HepG2 (cell line): Measurements from ENCODE around the gene MTA1. TPM values are rescaled to one million over a fixed set of nuclear protein-coding genes. Genes with fewer than 3 reads are reported as not detected.

Source experiments
- BRCA1 ChIP-seq: sonication (generic); formaldehyde crosslinking; IDR thresholded peaks from 2 replicates; pipeline ENCODE4 v1.4.0; 2020; ENCODE audit warnings: missing genetic modification reagents
- CBFB ChIP-seq: sonication (generic); formaldehyde crosslinking; IDR thresholded peaks from 2 replicates; pipeline ENCODE4 v1.4.0; 2020; ENCODE audit warnings: missing genetic modification reagents
- FOXO4 ChIP-seq: sonication (generic); formaldehyde crosslinking; conservative IDR thresholded peaks from 2 replicates; pipeline ENCODE4 v1.8.1; 2023; ENCODE audit warnings: missing genetic modification reagents
- GATAD2A ChIP-seq: IDR thresholded peaks from 2 replicates; pipeline ENCODE4 v1.6.1; 2016
- HNRNPLL ChIP-seq: fragments of 200-400 bp; formaldehyde crosslinking; IDR thresholded peaks from 2 replicates; pipeline ENCODE4 v1.6.1; 2017; ENCODE audit warnings: mild to moderate bottlenecking, low read depth, low read length; ENCODE audit not compliant: poor library complexity, severe bottlenecking
- KAT7 ChIP-seq: IDR thresholded peaks from 2 replicates; pipeline ENCODE4 v1.6.1; 2018; ENCODE audit warnings: borderline replicate concordance, missing compliant biosample characterization
- MED13 ChIP-seq: sonication (generic); formaldehyde crosslinking; IDR thresholded peaks from 2 replicates; pipeline ENCODE4 v1.5.0; 2020; ENCODE audit warnings: missing genetic modification reagents
- NR2F2 ChIP-seq: IDR thresholded peaks from 2 replicates; pipeline ENCODE4 v1.6.1; 2012; ENCODE audit warnings: low read depth, inconsistent platforms, borderline replicate concordance
- TRAFD1 ChIP-seq: sonication (generic); formaldehyde crosslinking; IDR thresholded peaks from 2 replicates; pipeline ENCODE4 v1.5.1; 2020; ENCODE audit warnings: missing genetic modification reagents, mild to moderate bottlenecking, borderline replicate concordance
- ZBTB10 ChIP-seq: sonication (generic); formaldehyde crosslinking; IDR thresholded peaks from 2 replicates; pipeline ENCODE4 v1.4.0; 2020; ENCODE audit warnings: missing genetic modification reagents, borderline replicate concordance
- ZFAT ChIP-seq: sonication (generic); formaldehyde crosslinking; conservative IDR thresholded peaks from 2 replicates; pipeline ENCODE4 v1.8.1; 2023; ENCODE audit warnings: missing genetic modification reagents, inconsistent platforms
- ZMAT3 ChIP-seq: sonication (generic); formaldehyde crosslinking; conservative IDR thresholded peaks from 2 replicates; pipeline ENCODE4 v1.7.0; 2021; ENCODE audit warnings: missing genetic modification reagents
- ZNF251 ChIP-seq: sonication (generic); formaldehyde crosslinking; IDR thresholded peaks from 2 replicates; pipeline ENCODE4 v1.9.0; 2021; ENCODE audit warnings: mild to moderate bottlenecking, missing genetic modification reagents
- ZNF512 ChIP-seq: sonication (generic); formaldehyde crosslinking; IDR thresholded peaks from 2 replicates; pipeline ENCODE4 v1.4.0; 2020; ENCODE audit warnings: mild to moderate bottlenecking, missing genetic modification reagents
- ZNF550 ChIP-seq: sonication (generic); formaldehyde crosslinking; IDR thresholded peaks from 2 replicates; pipeline ENCODE4 v1.4.0; 2020; ENCODE audit warnings: mild to moderate bottlenecking, missing genetic modification reagents, borderline replicate concordance
- ZNF574 ChIP-seq: sonication (generic); formaldehyde crosslinking; IDR thresholded peaks from 2 replicates; pipeline ENCODE4 v1.4.0; 2020; ENCODE audit warnings: missing genetic modification reagents
- ZNF674 ChIP-seq: sonication (generic); formaldehyde crosslinking; IDR thresholded peaks from 2 replicates; pipeline ENCODE4 v1.5.0; 2020; ENCODE audit warnings: low read depth, mild to moderate bottlenecking, missing genetic modification reagents
- ZSCAN21 ChIP-seq: sonication (generic); formaldehyde crosslinking; IDR thresholded peaks from 2 replicates; pipeline ENCODE4 v1.8.0; 2022; ENCODE audit warnings: mild to moderate bottlenecking, missing genetic modification reagents, moderate library complexity, borderline replicate concordance
- polyA plus RNA-seq, 8 experiments: library from polyadenylated mRNA; depleted of rRNA in 3 of 8; stranded (reverse) in 7 of 8; unstranded in 1 of 8; fragments of >200 nt; fragmentation: Illumina TruSeq in 4 of 8; extraction: Trizol in 4 of 8; gene quantifications; 2 replicates each; pipeline versions ENCODE4 v1.2.1 to v1.2.3, GENCODE V29; 2011 to 2016; ENCODE audit warnings: low read depth in 4 of 8, missing spikeins in 1 of 8, mixed read lengths in 1 of 8; ENCODE audit not compliant: insufficient read depth in 1 of 8
- total RNA-seq, 5 experiments: library from RNA; depleted of rRNA; stranded (reverse); fragments of >200 nt; fragmentation: Illumina TruSeq; extraction: Trizol; gene quantifications; 2 replicates each; pipeline ENCODE4 v1.2.3, GENCODE V29; 2016; ENCODE audit warnings: low read depth in 1 of 5

Gene MTA1
- total and polyA plus RNA-seq, 2 of the 13 experiments (the other 11 are each of a cell fraction or from before 2014, with no cell fraction given) = 35.2 to 85.8 TPM

- TF ChIP-seq ZBTB10 (CRISPR knock-in tag) (no peak; the same call in 1 of the 2 replicates), ZNF512 (CRISPR knock-in tag) (no peak), ZSCAN21 (CRISPR knock-in tag) (peak; percentile 89; the same call in 1 of the 2 replicates), ZNF674 (CRISPR knock-in tag) (no peak), BRCA1 (CRISPR knock-in tag) (0 out of 2 replicates have a peak, but pooled peaks have one; percentile 14), CBFB (peak; percentile 56), MED13 (CRISPR knock-in tag) (peak; percentile 65; the same call in 1 of the 2 replicates), ZFAT (no peak), ZNF251 (CRISPR knock-in tag) (no peak), HNRNPLL (peak; percentile 98), KAT7 (CRISPR knock-in tag) (peak; percentile 51; the same call in 1 of the 2 replicates), TRAFD1 (CRISPR knock-in tag) (no peak), GATAD2A (no peak), NR2F2 (peak; percentile 55; the same call in 1 of the 2 replicates), ZNF574 (CRISPR knock-in tag) (peak; percentile 84), ZMAT3 (CRISPR knock-in tag) (peak; percentile 88; the same call in 1 of the 2 replicates), ZNF550 (CRISPR knock-in tag) (no peak), FOXO4 (CRISPR knock-in tag) (no peak)
These were observed 71.1 kb downstream of the MTA1 start, which contains the start of gene TEDC1 (continued) for GRCh38 chr14:105490572-105491365.
